Measurements from ENCODE around the gene ADAMTSL1.
"Not testable (repeated sequence)": the region's sequence is repeated elsewhere in the genome, so short reads cannot be mapped to it uniquely, and the experiment has no call there.

The ADAMTSL1 gene

GRCh38 chr9:18907927-18908625, 434.1 kb downstream of the ADAMTSL1 start:
- no peak for DNase-seq

- DNase-seq, result no peak
These were observed 435.4 kb downstream of the ADAMTSL1 start for GRCh38 chr9:18909140-18910018.

GRCh38 chr9:18910435-18910834, 436.5 kb downstream of the ADAMTSL1 start:
- no peak for DNase-seq

- no peak for DNase-seq
These were observed 437.0 kb downstream of the ADAMTSL1 start for GRCh38 chr9:18910916-18911315.

- no peak for DNase-seq
These were observed 437.9 kb downstream of the ADAMTSL1 start for GRCh38 chr9:18911714-18912342.

GRCh38 chr9:18920141-18921084, 446.5 kb downstream of the ADAMTSL1 start:
- no peak for DNase-seq

GRCh38 chr9:18921366-18922075, 447.6 kb downstream of the ADAMTSL1 start:
- no peak for DNase-seq

GRCh38 chr9:18922161-18922885, 448.4 kb downstream of the ADAMTSL1 start:
- no peak for DNase-seq

- DNase-seq, result no peak
These were observed 449.2 kb downstream of the ADAMTSL1 start for GRCh38 chr9:18923167-18923566.

- DNase-seq, result no peak
These were observed 449.9 kb downstream of the ADAMTSL1 start for GRCh38 chr9:18923671-18924430.

GRCh38 chr9:18925880-18926279, 451.9 kb downstream of the ADAMTSL1 start:
- no peak for DNase-seq

GRCh38 chr9:18926513-18926912, 452.6 kb downstream of the ADAMTSL1 start:
- DNase-seq, result no peak

GRCh38 chr9:18928711-18929110, 454.8 kb downstream of the ADAMTSL1 start:
- no peak for DNase-seq

GRCh38 chr9:18930611-18931010, 456.7 kb downstream of the ADAMTSL1 start:
- DNase-seq, result not testable (repeated sequence)

GRCh38 chr9:18935541-18935940, 461.6 kb downstream of the ADAMTSL1 start:
- no peak for DNase-seq

GRCh38 chr9:18936094-18936871, 462.3 kb downstream of the ADAMTSL1 start:
- DNase-seq, result no peak

GRCh38 chr9:18939943-18940342, 466.0 kb downstream of the ADAMTSL1 start:
- no peak for DNase-seq

- DNase-seq, result no peak
These were observed 467.2 kb downstream of the ADAMTSL1 start for GRCh38 chr9:18941060-18941740.
